ENCODE measurements around the gene MIEF2.

MIEF2 gene

GRCh38 chr17:18253187-18253884 lies 7.1 kb upstream of the MIEF2 start:
- H3K4me1 ChIP-seq (ENCODE audit: control insufficient read depth, insufficient read depth, low read length), result peaks cover 26% of the 10 kb centered on the region
- H3K9ac ChIP-seq (ENCODE audit: low read length), result no peak overlapping the region
- H3K36me3 ChIP-seq (ENCODE audit: control insufficient read depth, insufficient read depth, low read length), result peaks cover 32% of the 10 kb centered on the region
- no peaks in the 10 kb centered on the region for H3K9me3 ChIP-seq (ENCODE audit: control insufficient read depth, low read length)
- no peaks in the 10 kb centered on the region for H3K27me3 ChIP-seq (ENCODE audit: control insufficient read depth, insufficient read depth, low read length)
- H3K4me3 ChIP-seq (ENCODE audit: low read length), result no peak overlapping the region

DNA sequence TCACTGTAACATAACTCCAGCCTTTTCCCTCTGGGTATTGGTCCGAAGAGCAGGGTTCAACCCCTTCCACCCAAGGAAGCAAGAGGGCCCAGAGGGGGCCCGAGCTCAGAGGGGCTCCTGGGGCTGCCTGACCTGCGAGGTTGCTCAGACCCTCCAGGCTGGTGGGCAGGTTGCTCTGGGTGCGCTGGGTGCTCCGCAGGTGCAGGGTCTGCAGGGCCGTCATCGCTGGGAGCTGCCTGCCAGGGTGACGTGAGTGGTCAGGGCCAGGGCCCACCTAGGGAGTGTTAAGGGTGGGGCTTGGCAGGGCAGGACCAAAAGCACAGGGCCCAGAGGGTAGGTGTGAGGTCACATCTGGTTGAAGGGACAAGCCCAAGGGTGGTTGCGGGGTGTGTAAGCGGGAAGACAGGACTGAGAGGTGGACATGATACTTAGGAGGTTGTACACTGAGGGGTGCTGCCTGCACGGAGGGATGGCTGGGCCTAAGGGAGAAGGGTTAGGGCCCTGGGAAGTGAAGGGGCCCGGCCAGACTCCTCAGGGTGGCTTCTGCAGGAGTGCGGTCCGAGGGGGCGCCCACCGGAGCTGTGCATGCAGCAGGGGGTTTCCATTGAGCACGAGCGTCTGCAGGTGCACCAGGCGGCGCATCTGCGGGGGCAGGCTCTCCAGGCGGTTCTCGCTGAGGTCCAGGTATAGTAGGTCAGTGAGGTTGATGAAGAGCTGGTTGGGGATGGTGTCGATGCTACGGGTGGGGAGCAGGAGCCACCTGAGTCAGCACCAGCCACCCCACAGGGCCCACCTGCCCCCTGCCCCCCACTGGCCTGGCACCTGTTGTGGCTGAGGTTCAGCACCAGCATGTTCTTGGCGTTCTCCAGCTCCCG lies 6.3 kb upstream of the MIEF2 start:
- H3K4me1 ChIP-seq (ENCODE audit: control insufficient read depth, insufficient read depth, low read length), result peaks cover 29% of the 10 kb centered on the region
- peaks cover 26% of the 10 kb centered on the region for H3K36me3 ChIP-seq (ENCODE audit: control insufficient read depth, insufficient read depth, low read length)
- no peak overlapping the region for H3K9ac ChIP-seq (ENCODE audit: low read length)
- no peak overlapping the region for H3K4me3 ChIP-seq (ENCODE audit: low read length)
- H3K9me3 ChIP-seq (ENCODE audit: control insufficient read depth, low read length), result no peaks in the 10 kb centered on the region
- H3K27me3 ChIP-seq (ENCODE audit: control insufficient read depth, insufficient read depth, low read length), result no peaks in the 10 kb centered on the region

GRCh38 chr17:18254888-18255649 lies 5.4 kb upstream of the MIEF2 start:
- Histone ChIP-seq H3K4me1 (ENCODE audit: control insufficient read depth, insufficient read depth, low read length) (peaks cover 36% of the 10 kb centered on the region), H3K36me3 (ENCODE audit: control insufficient read depth, insufficient read depth, low read length) (peaks cover 25% of the 10 kb centered on the region), H3K4me3 (ENCODE audit: low read length) (no peak overlapping the region)

DNA sequence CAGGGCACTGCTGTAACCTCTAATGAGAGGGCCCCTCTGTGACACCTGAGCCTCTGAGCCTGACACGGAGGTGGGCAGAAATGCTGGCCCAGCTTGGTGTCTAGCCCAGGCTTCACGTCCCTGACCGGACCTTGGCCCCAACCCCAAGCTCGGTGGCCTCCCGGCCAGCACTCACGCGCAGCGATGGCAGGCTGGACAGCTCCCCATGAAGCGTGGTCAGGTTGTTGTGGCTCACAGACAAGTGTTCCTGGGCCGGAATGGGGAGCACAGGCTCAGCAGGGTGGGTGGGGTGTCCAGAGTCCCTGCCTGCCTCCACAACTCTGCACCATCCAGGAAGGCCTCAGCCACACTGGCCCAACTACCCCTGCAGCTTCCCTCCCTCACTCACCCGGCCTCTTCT lies 4.1 kb upstream of the MIEF2 start:
- Histone ChIP-seq H3K4me1 (ENCODE audit: control insufficient read depth, insufficient read depth, low read length) (peaks cover 32% of the 10 kb centered on the region), H3K9ac (ENCODE audit: low read length) (peak overlapping the region; percentile 88), H3K9me3 (ENCODE audit: control insufficient read depth, low read length) (no peaks in the 10 kb centered on the region), H3K36me3 (ENCODE audit: control insufficient read depth, insufficient read depth, low read length) (peaks cover 18% of the 10 kb centered on the region), H3K4me3 (ENCODE audit: low read length) (no peak overlapping the region), H3K27me3 (ENCODE audit: control insufficient read depth, insufficient read depth, low read length) (no peaks in the 10 kb centered on the region)

More at GRCh38 chr17:18254888-18255649, 5.4 kb upstream of the MIEF2 start:
- Histone ChIP-seq H3K9me3 (ENCODE audit: control insufficient read depth, low read length) (no peaks in the 10 kb centered on the region), H3K27me3 (ENCODE audit: control insufficient read depth, insufficient read depth, low read length) (no peaks in the 10 kb centered on the region), H3K9ac (ENCODE audit: low read length) (no peak overlapping the region)

DNA sequence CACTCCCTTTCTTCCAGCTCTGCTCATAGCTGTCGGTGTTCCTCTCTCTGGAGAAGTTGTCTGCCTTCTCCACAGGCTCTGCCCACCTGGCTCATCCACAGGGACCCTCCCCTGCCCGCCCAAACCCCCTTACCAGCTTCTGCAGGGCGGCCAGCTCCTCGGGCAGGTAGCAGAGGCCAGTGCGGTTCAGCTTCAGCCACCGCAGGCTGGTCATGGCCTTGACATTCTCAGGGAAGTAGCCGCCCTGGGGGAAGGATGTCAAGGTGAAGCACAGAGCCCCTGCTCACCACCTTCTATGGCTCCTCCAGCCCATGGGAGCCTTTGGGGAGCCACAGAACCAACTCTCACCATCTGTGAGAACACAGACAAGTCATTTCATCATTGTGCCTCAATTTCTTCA lies 3.7 kb upstream of the MIEF2 start:
- Histone ChIP-seq H3K4me3 (ENCODE audit: low read length) (no peak overlapping the region), H3K36me3 (ENCODE audit: control insufficient read depth, insufficient read depth, low read length) (peaks cover 18% of the 10 kb centered on the region), H3K4me1 (ENCODE audit: control insufficient read depth, insufficient read depth, low read length) (peaks cover 37% of the 10 kb centered on the region), H3K9ac (ENCODE audit: low read length) (peak overlapping the region; percentile 88), H3K27me3 (ENCODE audit: control insufficient read depth, insufficient read depth, low read length) (no peaks in the 10 kb centered on the region), H3K9me3 (ENCODE audit: control insufficient read depth, low read length) (no peaks in the 10 kb centered on the region)

DNA sequence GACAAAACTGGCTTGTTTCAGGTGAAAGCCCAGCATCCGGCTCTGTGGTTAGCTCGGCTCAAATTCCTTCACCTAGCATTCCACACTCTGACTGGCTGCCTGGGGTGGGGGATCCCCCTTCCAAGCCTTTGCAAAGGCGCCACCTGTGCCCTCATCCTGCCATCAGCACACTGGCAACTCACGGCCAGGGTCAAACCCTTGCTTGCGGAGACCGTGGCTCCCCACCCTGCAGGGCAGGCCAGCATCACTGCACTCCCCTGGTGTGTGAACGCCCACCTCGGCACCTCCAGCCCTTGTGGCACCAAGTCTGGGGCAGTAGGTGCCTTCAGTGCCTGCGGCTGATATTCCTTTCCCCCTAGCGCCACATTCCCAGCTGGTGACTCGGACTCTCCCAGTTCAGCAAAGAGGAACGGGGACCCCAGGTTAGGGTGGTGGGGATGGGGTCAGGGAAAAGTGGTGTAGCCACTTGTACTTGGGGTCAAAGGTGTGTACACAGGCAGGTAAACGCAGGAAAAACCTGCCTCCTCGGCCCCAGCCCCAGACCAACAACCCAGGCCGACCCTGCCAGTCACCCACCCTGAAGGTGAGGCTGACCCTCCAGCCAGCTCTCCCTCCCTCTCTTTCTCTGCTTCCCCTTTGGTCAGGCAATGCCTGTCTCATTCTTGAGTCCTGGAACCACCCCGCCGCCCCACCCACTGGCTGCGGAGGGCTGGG lies 3.0 kb upstream of the MIEF2 start:
- Histone ChIP-seq H3K9me3 (ENCODE audit: control insufficient read depth, low read length) (no peaks in the 10 kb centered on the region), H3K27me3 (ENCODE audit: control insufficient read depth, insufficient read depth, low read length) (no peaks in the 10 kb centered on the region), H3K4me1 (ENCODE audit: control insufficient read depth, insufficient read depth, low read length) (peaks cover 43% of the 10 kb centered on the region), H3K36me3 (ENCODE audit: control insufficient read depth, insufficient read depth, low read length) (peaks cover 18% of the 10 kb centered on the region), H3K4me3 (ENCODE audit: low read length) (peak overlapping the region; percentile 73), H3K9ac (ENCODE audit: low read length) (peak overlapping the region; percentile 88)

DNA sequence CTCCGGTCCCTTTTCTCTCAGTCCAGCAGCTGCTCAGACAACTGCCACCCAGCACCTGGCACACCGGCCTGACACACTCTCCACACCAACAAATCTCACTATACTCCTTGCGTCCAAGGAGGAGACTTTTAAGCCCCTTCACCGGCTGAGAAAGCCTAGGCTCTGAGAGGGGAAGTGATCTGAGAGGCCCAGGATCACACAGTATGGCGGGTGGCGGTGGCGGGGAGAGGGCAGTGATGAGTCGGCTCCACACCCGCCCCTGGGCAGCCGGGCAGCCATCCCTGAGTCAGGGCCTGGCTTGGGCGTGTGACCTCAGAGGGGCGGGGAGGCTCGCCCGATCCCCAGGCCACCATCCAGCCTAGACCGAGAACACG lies 2.5 kb upstream of the MIEF2 start:
- Histone ChIP-seq H3K36me3 (ENCODE audit: control insufficient read depth, insufficient read depth, low read length) (peaks cover 18% of the 10 kb centered on the region), H3K9me3 (ENCODE audit: control insufficient read depth, low read length) (no peaks in the 10 kb centered on the region), H3K4me3 (ENCODE audit: low read length) (peak overlapping the region; percentile 73), H3K9ac (ENCODE audit: low read length) (peak overlapping the region; percentile 88), H3K27me3 (ENCODE audit: control insufficient read depth, insufficient read depth, low read length) (no peaks in the 10 kb centered on the region), H3K4me1 (ENCODE audit: control insufficient read depth, insufficient read depth, low read length) (peaks cover 49% of the 10 kb centered on the region)

GRCh38 chr17:18258356-18259038 lies 2.0 kb upstream of the MIEF2 start, which contains the start of gene FLII:
FLII (minus strand) TSS chr17:18258738; CDS start chr17:18258690, 48 bp downstream.
- H3K4me3 ChIP-seq (ENCODE audit: low read length), result peak within 1 kb of the TSS; percentile 73
- peaks cover 14% of the 10 kb centered on the region for H3K36me3 ChIP-seq (ENCODE audit: control insufficient read depth, insufficient read depth, low read length)
- H3K27me3 ChIP-seq (ENCODE audit: control insufficient read depth, insufficient read depth, low read length), result no peaks in the 10 kb centered on the region
- H3K9me3 ChIP-seq (ENCODE audit: control insufficient read depth, low read length), result no peaks in the 10 kb centered on the region
- H3K9ac ChIP-seq (ENCODE audit: low read length), result peak within 1 kb of the TSS; percentile 88
- H3K4me1 ChIP-seq (ENCODE audit: control insufficient read depth, insufficient read depth, low read length), result peaks cover 49% of the 10 kb centered on the region

DNA sequence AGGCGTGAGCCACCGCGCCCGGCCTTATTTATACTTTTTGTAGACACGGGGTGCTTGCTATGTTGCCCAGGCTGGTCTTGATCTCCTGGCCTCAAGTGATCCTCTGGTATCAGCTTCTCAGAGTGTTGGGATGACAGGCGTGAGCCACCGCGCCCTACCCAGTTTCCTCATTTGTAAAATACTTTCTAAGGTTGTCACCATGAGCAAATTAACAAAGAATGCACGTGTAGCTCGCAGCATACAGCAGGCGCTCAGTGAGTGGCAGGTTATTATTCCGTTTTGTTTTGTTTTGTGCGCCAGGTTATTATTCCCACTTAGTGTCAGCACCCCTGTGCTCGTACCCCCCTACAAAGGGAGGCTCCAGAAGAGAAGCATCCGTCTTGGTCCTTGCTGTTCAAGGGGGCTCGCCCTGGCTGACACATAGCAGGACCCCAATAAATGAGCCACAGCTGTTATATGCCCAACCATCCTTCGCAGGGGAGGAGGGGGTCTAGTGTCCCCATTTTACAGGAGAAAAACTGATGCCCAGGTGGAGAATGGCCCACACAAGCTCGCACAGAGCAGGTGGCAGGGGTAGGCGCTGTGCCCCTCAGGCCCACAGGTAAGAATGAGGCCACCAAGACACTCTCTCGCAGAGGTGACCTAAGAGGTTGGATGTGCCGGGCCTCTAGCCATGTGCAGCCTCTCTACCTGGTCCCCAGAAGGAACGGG lies 686 bp upstream of the MIEF2 start:
- Histone ChIP-seq H3K9ac (ENCODE audit: low read length) (peak overlapping the region; percentile 97), H3K9me3 (ENCODE audit: control insufficient read depth, low read length) (no peaks in the 10 kb centered on the region), H3K4me3 (ENCODE audit: low read length) (peak overlapping the region; percentile 86), H3K27me3 (ENCODE audit: control insufficient read depth, insufficient read depth, low read length) (no peaks in the 10 kb centered on the region), H3K36me3 (ENCODE audit: control insufficient read depth, insufficient read depth, low read length) (peaks cover 7% of the 10 kb centered on the region), H3K4me1 (ENCODE audit: control insufficient read depth, insufficient read depth, low read length) (peaks cover 49% of the 10 kb centered on the region)

DNA sequence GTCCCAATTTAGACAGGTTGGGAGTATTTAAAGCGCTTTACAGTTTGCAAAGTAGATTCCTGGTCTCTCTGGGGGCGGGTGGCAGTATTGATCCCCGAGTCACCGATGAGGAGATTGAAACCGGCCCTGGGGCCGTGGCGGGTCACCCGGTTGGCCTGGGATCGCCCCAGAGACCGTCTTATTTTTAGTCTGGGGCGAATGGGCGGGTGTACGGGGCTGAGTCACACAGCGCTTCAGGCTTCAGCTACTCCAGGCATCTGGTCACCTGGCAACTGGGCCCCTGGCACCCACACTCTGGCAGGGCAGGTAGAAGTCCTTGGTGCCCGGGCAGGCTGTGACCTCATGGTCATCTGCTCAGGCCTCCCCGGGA lies 669 bp downstream of the MIEF2 start:
- no peaks in the 10 kb centered on the region for H3K9me3 ChIP-seq (ENCODE audit: control insufficient read depth, low read length)
- H3K4me1 ChIP-seq (ENCODE audit: control insufficient read depth, insufficient read depth, low read length), result peaks cover 49% of the 10 kb centered on the region
- peak overlapping the region; percentile 97 for H3K9ac ChIP-seq (ENCODE audit: low read length)
- peaks cover 4% of the 10 kb centered on the region for H3K36me3 ChIP-seq (ENCODE audit: control insufficient read depth, insufficient read depth, low read length)
- peak overlapping the region; percentile 86 for H3K4me3 ChIP-seq (ENCODE audit: low read length)
- H3K27me3 ChIP-seq (ENCODE audit: control insufficient read depth, insufficient read depth, low read length), result no peaks in the 10 kb centered on the region
